Liver (tissue), 9 donors: Measurements from ENCODE around the gene NR1D2. TPM values are rescaled to one million over a fixed set of nuclear protein-coding genes. Genes with fewer than 3 reads are reported as not detected.

ENCODE experiments used
- DNase-seq: peaks from one replicate; pipeline ENCODE4 v3.0.0-alpha.2; 2017; ENCODE audit warnings: low spot score
- H3K27ac ChIP-seq, 2 donors: one replicate each; pipeline ENCODE4 v1.7.0; 2013; ENCODE audit warnings: inconsistent platforms in 2 of 2, low read length in 2 of 2, control low read depth in 1 of 2, low read depth in 1 of 2, mild to moderate bottlenecking in 1 of 2
- H3K27me3 ChIP-seq, 4 donors: one replicate each; pipeline versions ENCODE4 v1.6.1 to v1.7.0; 2013; ENCODE audit warnings: low read length in 3 of 4, inconsistent platforms in 1 of 4, mild to moderate bottlenecking in 1 of 4, moderate library complexity in 1 of 4; ENCODE audit not compliant: control insufficient read depth in 4 of 4, insufficient read depth in 4 of 4
- H3K36me3 ChIP-seq, 4 donors: one replicate each; pipeline versions ENCODE4 v1.6.1 to v1.7.0; 2013; ENCODE audit warnings: low read length in 3 of 4, mild to moderate bottlenecking in 3 of 4, low read depth in 1 of 4, moderate library complexity in 1 of 4; ENCODE audit not compliant: control insufficient read depth in 4 of 4, insufficient read depth in 3 of 4
- H3K4me1 ChIP-seq, 4 donors: one replicate each; pipeline versions ENCODE4 v1.6.1 to v1.7.0; 2013; ENCODE audit warnings: low read length in 3 of 4, mild to moderate bottlenecking in 3 of 4, moderate library complexity in 1 of 4; ENCODE audit not compliant: control insufficient read depth in 4 of 4, insufficient read depth in 4 of 4
- H3K4me3 ChIP-seq, 3 donors: one replicate each; pipeline versions ENCODE4 v1.6.1 to v1.7.0; 2013; ENCODE audit warnings: low read length in 3 of 3, control low read depth in 1 of 3, low read depth in 1 of 3, mild to moderate bottlenecking in 1 of 3
- H3K9ac ChIP-seq, 2 donors: one replicate each; pipeline ENCODE4 v1.7.0; 2013; ENCODE audit warnings: low read length in 2 of 2, mild to moderate bottlenecking in 2 of 2, moderate library complexity in 2 of 2, control low read depth in 1 of 2, low read depth in 1 of 2
- H3K9me3 ChIP-seq, 4 donors: one replicate each; pipeline versions ENCODE4 v1.6.1 to v1.7.0; 2013; ENCODE audit warnings: low read length in 3 of 4; ENCODE audit not compliant: control insufficient read depth in 4 of 4
- ATF3 ChIP-seq: IDR thresholded peaks from 2 replicates; pipeline ENCODE4 v1.6.1; 2016; ENCODE audit warnings: antibody characterized with exemption
- CTCF ChIP-seq: fragments of 150-350 bp; IDR thresholded peaks from 2 replicates; pipeline ENCODE4 v1.5.1; 2017; ENCODE audit warnings: improper control_type of control experiment, low read depth, low read length; ENCODE audit not compliant: missing input control
- FOXA1 ChIP-seq: IDR thresholded peaks from 2 replicates; pipeline ENCODE4 v1.6.1; 2016; ENCODE audit warnings: antibody characterized with exemption
- HNF4A ChIP-seq, 2 donors: conservative IDR thresholded peaks; 2 replicates each; pipeline ENCODE4 v1.6.1; 2016; ENCODE audit warnings: antibody characterized with exemption in 2 of 2, mild to moderate bottlenecking in 2 of 2
- JUND ChIP-seq, 2 donors: IDR thresholded peaks; 2 replicates each; pipeline ENCODE4 v1.6.1; 2016; ENCODE audit warnings: antibody characterized with exemption in 2 of 2
- NR2F2 ChIP-seq: IDR thresholded peaks from 2 replicates; pipeline ENCODE4 v1.6.1; 2016; ENCODE audit warnings: antibody characterized with exemption
- RAD21 ChIP-seq, 2 donors: IDR thresholded peaks; 2 replicates each; pipeline ENCODE4 v1.6.1; 2016; ENCODE audit warnings: antibody characterized with exemption in 2 of 2, mild to moderate bottlenecking in 2 of 2
- REST ChIP-seq: IDR thresholded peaks from 2 replicates; pipeline ENCODE4 v1.6.1; 2016; ENCODE audit warnings: antibody characterized with exemption, mild to moderate bottlenecking
- RXRA ChIP-seq, 2 donors: IDR thresholded peaks; 2 replicates each; pipeline ENCODE4 v1.6.1; 2017 to 2018; ENCODE audit warnings: antibody characterized with exemption in 2 of 2, mild to moderate bottlenecking in 1 of 2
- TAF1 ChIP-seq: conservative IDR thresholded peaks from 2 replicates; pipeline ENCODE4 v1.6.1; 2016; ENCODE audit warnings: antibody characterized with exemption, mild to moderate bottlenecking
- ZBTB33 ChIP-seq: IDR thresholded peaks from 2 replicates; pipeline ENCODE4 v1.6.1; 2016; ENCODE audit warnings: antibody characterized with exemption
- WGBS: extraction: QIAGEN DNeasy Blood & Tissue Kit; methylation state at CpG from one replicate; pipeline ENCODE4 v1.1.7; 2013; 5-methylcytosine and 5-hydroxymethylcytosine counted together
- polyA plus RNA-seq, 2 donors: library from polyadenylated mRNA; stranded (reverse) in 1 of 2; unstranded in 1 of 2; fragments of 200-250 nt in 1 of 2; fragments of >200 nt in 1 of 2; fragmentation: Nextera tagmentation in 1 of 2; extraction: Ambion mirVana in 1 of 2; gene quantifications; one replicate each; pipeline versions ENCODE4 v1.2.1 to v1.2.3, GENCODE V29; 2013 to 2015
- total RNA-seq, 2 donors: library from RNA; depleted of rRNA; stranded (reverse); fragments of >200 nt; gene quantifications; one replicate each; pipeline ENCODE4 v1.2.3, GENCODE V29; 2014
- donor health status: healthy.
- donor health status: healthy.
- donor health status: healthy.
- donor health status: healthy.
- donor health status: healthy.

Gene NR1D2
- total and polyA plus RNA-seq, 4 donors: 7.3 to 25.5 (median 9.2) TPM

GRCh38 chr3:24027946-24028345 lies 82.9 kb downstream of the NR1D2 start:
- Histone ChIP-seq H3K4me3 (no peak overlapping the region), H3K27me3 (no peaks in the 10 kb centered on the region), H3K9ac (no peak overlapping the region), H3K9me3 (peaks cover 0 to 3% (median 0%) of the 10 kb centered on the region in 4 donors), H3K27ac (no peak overlapping the region), H3K36me3 (no peaks in the 10 kb centered on the region), H3K4me1 (no peaks in the 10 kb centered on the region)
- no peak for TF ChIP-seq JUND (IDR thresholded peaks at IDR 0.05)
- no peak for TF ChIP-seq FOXA1
- TF ChIP-seq CTCF: no peak
- TF ChIP-seq RXRA (IDR thresholded peaks at IDR 0.05): no peak
- TF ChIP-seq ZBTB33: no peak
- TF ChIP-seq RAD21 (IDR thresholded peaks at IDR 0.05): no peak
- TF ChIP-seq REST: no peak
- no peak for TF ChIP-seq TAF1
- no peak for TF ChIP-seq NR2F2
- no peak for TF ChIP-seq HNF4A (conservative IDR thresholded peaks at IDR 0.05)
- no peak for TF ChIP-seq ATF3
- DNase-seq: no peak
- WGBS: 76% methylated on average over 3 of the region's 3 CpGs

Other genes with a start within 250 kb of the NR1D2 start
- gene UBE2E1, start 139.3 kb upstream of the NR1D2 start, total RNA-seq: 10 to 100 TPM; 26.6 to 31.8 TPM
- 10 to 100 TPM in 1 of 2 donors, 1 to 10 TPM in 1; 6.6 to 24.2 TPM for gene UBE2E1, start 139.3 kb upstream of the NR1D2 start, polyA plus RNA-seq
- gene NKIRAS1, start 28.3 kb upstream of the NR1D2 start, total RNA-seq: 10 to 100 TPM in 1 of 2 donors, 1 to 10 TPM in 1; 4.6 to 12.6 TPM
- 10 to 100 TPM in 1 of 2 donors, 1 to 10 TPM in 1; 5.6 to 11.2 TPM for gene NKIRAS1, start 28.3 kb upstream of the NR1D2 start, polyA plus RNA-seq
- gene RPL15, start 28.2 kb upstream of the NR1D2 start, total RNA-seq: 1,000 to 10,000 TPM in 1 of 2 donors, 100 to 1,000 TPM in 1; 867 to 1,242 TPM
- 1,000 to 10,000 TPM in 1 of 2 donors, 100 to 1,000 TPM in 1; 604 to 1,364 TPM for gene RPL15, start 28.2 kb upstream of the NR1D2 start, polyA plus RNA-seq